HCT116 (cell line): Measurements from ENCODE around the gene ZNF358. TPM values are rescaled to one million over a fixed set of nuclear protein-coding genes. Genes with fewer than 3 reads are reported as not detected.
A peak's percentile ranks its signal among the peaks of the same experiment; 100 is the strongest.

Experiments
- ATAC-seq: fragments of 200-7000 bp; cut with Tn5 transposase; 2 replicates; pipeline ENCODE4 v1.9.1; 2020; ENCODE audit warnings: mild to moderate bottlenecking, moderate library complexity
- BruUV-seq: library from RNA; stranded (reverse); fragments of 400-500 nt; replicated peaks from 2 replicates; lab custom pipeline; 2021; lab: Mats Ljungman, UMichigan
- CTCF ChIA-PET: fragments of 300-600 bp; sonication (Branson Sonifier 250); formaldehyde crosslinking; loops from one replicate; lab custom pipeline; 2021; ENCODE audit warnings: antibody characterized with exemption; lab: Charles Lee
- POLR2A ChIA-PET: fragments of 300-600, 350-600 bp; sonication (Branson Sonifier 250); formaldehyde crosslinking; loops from one replicate; lab custom pipeline; 2021; ENCODE audit warnings: antibody characterized with exemption; lab: Charles Lee
- RAD21 ChIA-PET, 2 experiments: fragments of 300-600 bp; sonication (Branson Sonifier 250); formaldehyde crosslinking; loops; one replicate each; lab custom pipeline; 2023; ENCODE audit warnings: low total read pairs in 2 of 2; ENCODE audit not compliant: uncharacterized antibody in 2 of 2, unreplicated experiment in 2 of 2, low non-redundant PET in 1 of 2; lab: Charles Lee
- DNase-seq: peaks from one replicate; pipeline ENCODE4 v3.0.0-alpha.2; 2010; ENCODE audit warnings: low read depth, low spot score
- H2AFZ ChIP-seq: fragments of 200-600 bp; shearing (Covaris generic), sonication (generic); 2 replicates; pipeline ENCODE4 v1.6.1; 2017; ENCODE audit warnings: low read depth, mixed run types, mixed read lengths, antibody characterized with exemption, low read length; ENCODE audit not compliant: poor library complexity, severe bottlenecking
- H3K27ac ChIP-seq: 2 replicates; pipeline ENCODE4 v1.5.1; 2012; ENCODE audit warnings: low read depth, low read length
- H3K27me3 ChIP-seq: fragments of 200-600 bp; sonication (generic); 2 replicates; pipeline ENCODE4 v1.6.1; 2016; ENCODE audit warnings: mixed run types, low read length, mixed read lengths; ENCODE audit not compliant: insufficient read depth
- H3K36me3 ChIP-seq, 2 experiments: fragments of 200-500 bp in 1 of 2; fragments of 200-600 bp in 1 of 2; sonication (Bioruptor generic) in 1 of 2; sonication (generic) in 1 of 2; 2 replicates each; pipeline versions ENCODE4 v1.5.1 to v1.6.1; 2014 to 2016; ENCODE audit warnings: low read length in 2 of 2, inconsistent platforms in 1 of 2, mixed read lengths in 1 of 2, mixed run types in 1 of 2; ENCODE audit not compliant: insufficient read depth in 2 of 2, control insufficient read depth in 1 of 2
- H3K4me1 ChIP-seq, 2 experiments: fragments of 200-600 bp in 1 of 2; sonication (generic) in 1 of 2; 2 replicates each; pipeline versions ENCODE4 v1.5.1 to v1.6.1; 2012 to 2017; ENCODE audit warnings: low read length in 2 of 2, inconsistent platforms in 1 of 2, mild to moderate bottlenecking in 1 of 2, mixed read lengths in 1 of 2, mixed run types in 1 of 2, moderate library complexity in 1 of 2; ENCODE audit not compliant: insufficient read depth in 2 of 2, control insufficient read depth in 1 of 2
- H3K4me2 ChIP-seq: fragments of 200-600 bp; sonication (generic); 2 replicates; pipeline ENCODE4 v1.6.1; 2017; ENCODE audit warnings: mixed run types, low read length, mixed read lengths
- H3K4me3 ChIP-seq, 2 experiments: fragments of 200-600 bp in 1 of 2; sonication (generic) in 1 of 2; replicated peaks in 1 of 2; 2 replicates each; pipeline ENCODE4 v1.5.1; 2011 to 2016; ENCODE audit warnings: low read length in 2 of 2, control low read depth in 1 of 2, low read depth in 1 of 2, mild to moderate bottlenecking in 1 of 2, mixed read lengths in 1 of 2, mixed run types in 1 of 2
- H3K79me2 ChIP-seq: fragments of 200-600 bp; sonication (generic); 2 replicates; pipeline ENCODE4 v1.6.1; 2017; ENCODE audit warnings: mild to moderate bottlenecking, mixed run types, low read length, moderate library complexity, mixed read lengths; ENCODE audit not compliant: insufficient read depth
- H3K9ac ChIP-seq: fragments of 200-600 bp; sonication (generic); 2 replicates; pipeline ENCODE4 v1.6.1; 2016; ENCODE audit warnings: low read length, mixed read lengths
- H3K9me2 ChIP-seq: fragments of 200-600 bp; sonication (generic), shearing (Covaris generic); 2 replicates; pipeline ENCODE4 v1.6.1; 2017; ENCODE audit warnings: mixed run types, mild to moderate bottlenecking, moderate library complexity; ENCODE audit not compliant: insufficient read depth
- H3K9me3 ChIP-seq, 2 experiments: fragments of 200-500 bp in 1 of 2; fragments of 200-600 bp in 1 of 2; sonication (Bioruptor generic) in 1 of 2; sonication (generic) in 1 of 2; 2 replicates each; pipeline ENCODE4 v1.6.1; 2014 to 2017; ENCODE audit warnings: low read length in 2 of 2, mixed read lengths in 2 of 2, inconsistent platforms in 1 of 2, low read depth in 1 of 2, mild to moderate bottlenecking in 1 of 2, mixed run types in 1 of 2, moderate library complexity in 1 of 2; ENCODE audit not compliant: control insufficient read depth in 1 of 2, insufficient read depth in 1 of 2
- H4K20me1 ChIP-seq: fragments of 200-600 bp; sonication (generic), shearing (Covaris generic); 2 replicates; pipeline ENCODE4 v1.6.1; 2017; ENCODE audit warnings: mixed run types, mild to moderate bottlenecking, moderate library complexity; ENCODE audit not compliant: insufficient read depth
- CBX3 ChIP-seq: IDR thresholded peaks from 2 replicates; pipeline ENCODE4 v1.6.1; 2012; ENCODE audit warnings: low read depth
- EZH2 ChIP-seq: fragments of 200-600 bp; sonication (generic); IDR thresholded peaks from 2 replicates; pipeline ENCODE4 v1.6.1; 2017; ENCODE audit warnings: antibody characterized with exemption, mixed run types
- EZH2phosphoT487 ChIP-seq: fragments of 200-600 bp; IDR thresholded peaks from 2 replicates; pipeline ENCODE4 v1.6.1; 2018; ENCODE audit warnings: antibody characterized with exemption, borderline replicate concordance
- POLR2AphosphoS5 ChIP-seq: IDR thresholded peaks from 2 replicates; pipeline ENCODE4 v1.6.1; 2011; ENCODE audit warnings: mild to moderate bottlenecking, low read depth, low read length, moderate library complexity
- REST ChIP-seq: IDR thresholded peaks from 2 replicates; pipeline ENCODE4 v1.6.1; 2012; ENCODE audit warnings: low read depth
- SIN3A ChIP-seq: IDR thresholded peaks from 2 replicates; pipeline ENCODE4 v1.6.1; 2012; ENCODE audit warnings: low read depth
- intact Hi-C: fragments of 100-400 bp; cut with micrococcal nuclease; formaldehyde crosslinking; loops from 2 replicates; pipeline ENCODE4 v1.10.0; 2022
- total RNA-seq: library from RNA; stranded (reverse); gene quantifications from one replicate; pipeline ENCODE4 v1.2.1, GENCODE V29; 2021; ENCODE audit not compliant: unreplicated experiment
- TF ChIP-seq, protein P1 (sequence below): IDR thresholded peaks from 2 replicates; pipeline ENCODE4 v1.6.1; 2012

The ZNF358 gene
- total RNA-seq, 1 experiment from 2014 or later: 20.7 TPM

- DNase-seq: no peak
- Histone ChIP-seq H3K36me3 (peaks cover 3 to 8% of the 10 kb centered on the region in 2 experiments; a peak in 3 of 4 replicates), H3K9ac (no peak overlapping the region), H3K27me3 (no peaks in the 10 kb centered on the region), H4K20me1 (no peaks in the 10 kb centered on the region), H3K4me3 (no peak overlapping the region), H3K4me2 (no peak overlapping the region), H2AFZ (no peak overlapping the region), H3K79me2 (no peaks in the 10 kb centered on the region), H3K9me2 (no peaks in the 10 kb centered on the region), H3K4me1 (no peaks in the 10 kb centered on the region)
- ChIA-PET POLR2A (no interaction called here), RAD21 (no interaction called here)
- no peak for ATAC-seq
- TF ChIP-seq REST (no peak), EZH2 (no peak)
- TF ChIP-seq, protein P1, sequence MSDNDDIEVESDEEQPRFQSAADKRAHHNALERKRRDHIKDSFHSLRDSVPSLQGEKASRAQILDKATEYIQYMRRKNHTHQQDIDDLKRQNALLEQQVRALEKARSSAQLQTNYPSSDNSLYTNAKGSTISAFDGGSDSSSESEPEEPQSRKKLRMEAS: no peak
- TF ChIP-seq, all 23 proteins: peak for 0
- BruUV-seq: no TSS peak
- H3K9me3 ChIP-seq: no peaks in the 10 kb centered on the region
- intact Hi-C loops: no loop called here
- CTCF ChIA-PET: no interaction called here
- no peak overlapping the region for H3K27ac ChIP-seq
Observed at GRCh38 chr19:7561325-7561724, 45.4 kb downstream of the ZNF358 start.

- ChIA-PET RAD21 (no interaction called here), CTCF (no interaction called here), POLR2A (interaction anchor here (0.6 kb wide), 1 partner anchor 44 kb away, joined by 4 read pairs; no protein-coding TSS in a partner anchor)
- no peaks in the 10 kb centered on the region for H3K79me2 ChIP-seq
- no peaks in the 10 kb centered on the region for H3K27me3 ChIP-seq
- BruUV-seq: no TSS peak
- intact Hi-C loops: no loop called here
- TF ChIP-seq CBX3 (no peak), EZH2phosphoT487 (no peak), REST (peak; percentile 96), EZH2 (no peak), POLR2AphosphoS5 (peak; percentile 28; the same call in 1 of the 2 replicates), SIN3A (0 out of 2 replicates have a peak, but pooled peaks have one; percentile 48)
- no peak overlapping the region for H3K4me2 ChIP-seq
- no peaks in the 10 kb centered on the region for H4K20me1 ChIP-seq
- no peak overlapping the region for H3K9ac ChIP-seq
- H3K4me3 ChIP-seq: no peak overlapping the region
- H3K9me3 ChIP-seq: no peaks in the 10 kb centered on the region
- H3K27ac ChIP-seq: no peak overlapping the region
- H3K4me1 ChIP-seq: no peaks in the 10 kb centered on the region
- H3K9me2 ChIP-seq: no peaks in the 10 kb centered on the region
- H3K36me3 ChIP-seq: peaks cover 0 to 3% of the 10 kb centered on the region in 2 experiments; a peak in 2 of 4 replicates
- no peak for ATAC-seq
- no peak overlapping the region for H2AFZ ChIP-seq
- DNase-seq: no peak
Observed at GRCh38 chr19:7562646-7563393, 46.9 kb downstream of the ZNF358 start.
